Mesenchymal stem cell (in vitro differentiated cells and primary cell): ENCODE data around the gene HOXD9. TPM values are rescaled to one million over a fixed set of nuclear protein-coding genes. Genes with fewer than 3 reads are reported as not detected.

Source experiments
- DNase-seq: peaks from one replicate; pipeline ENCODE4 v3.0.0-alpha.2; 2013
- H2AFZ ChIP-seq: one replicate; pipeline ENCODE4 v1.6.1; 2013; ENCODE audit warnings: low read depth, mild to moderate bottlenecking, control low read depth, inconsistent platforms, low read length, moderate library complexity
- H2AK5ac ChIP-seq: 2 replicates; pipeline ENCODE4 v1.6.1; 2013; ENCODE audit warnings: low read length, moderate library complexity, mild to moderate bottlenecking, inconsistent platforms; ENCODE audit not compliant: severe bottlenecking
- H2BK120ac ChIP-seq: one replicate; pipeline ENCODE4 v1.6.1; 2013; ENCODE audit warnings: low read depth, mild to moderate bottlenecking, inconsistent platforms, low read length, moderate library complexity
- H2BK12ac ChIP-seq, 2 experiments: one replicate each; pipeline ENCODE4 v1.6.1; 2013; ENCODE audit warnings: inconsistent platforms in 2 of 2, low read length in 2 of 2, mild to moderate bottlenecking in 2 of 2, moderate library complexity in 2 of 2, control low read depth in 1 of 2
- H2BK15ac ChIP-seq: one replicate; pipeline ENCODE4 v1.6.1; 2013; ENCODE audit warnings: mild to moderate bottlenecking, low read depth, inconsistent platforms; ENCODE audit not compliant: poor library complexity, severe bottlenecking
- H2BK5ac ChIP-seq: 2 replicates; pipeline ENCODE4 v1.6.1; 2013; ENCODE audit warnings: low read depth, mild to moderate bottlenecking, low read length, control low read depth, inconsistent platforms; ENCODE audit not compliant: poor library complexity, severe bottlenecking
- H3K14ac ChIP-seq, 2 experiments: one replicate each; pipeline ENCODE4 v1.6.1; 2013; ENCODE audit warnings: inconsistent platforms in 2 of 2, low read length in 2 of 2, control low read depth in 1 of 2, mild to moderate bottlenecking in 1 of 2, moderate library complexity in 1 of 2
- H3K18ac ChIP-seq, 2 experiments: one replicate each; pipeline ENCODE4 v1.6.1; 2013; ENCODE audit warnings: inconsistent platforms in 2 of 2, low read length in 2 of 2, control low read depth in 1 of 2, low read depth in 1 of 2, mild to moderate bottlenecking in 1 of 2
- H3K23ac ChIP-seq, 2 experiments: one replicate each; pipeline ENCODE4 v1.6.1; 2013; ENCODE audit warnings: inconsistent platforms in 2 of 2, low read length in 2 of 2, mild to moderate bottlenecking in 2 of 2, moderate library complexity in 2 of 2, control low read depth in 1 of 2
- H3K27ac ChIP-seq: 2 replicates; pipeline ENCODE4 v1.5.1; 2013; ENCODE audit warnings: mild to moderate bottlenecking, moderate library complexity, low read length, control low read depth, inconsistent platforms; ENCODE audit not compliant: poor library complexity, severe bottlenecking
- H3K27me3 ChIP-seq, 2 experiments: 2 replicates each; pipeline versions ENCODE4 v1.6.1 to v1.7.0; 2013; ENCODE audit warnings: low read length in 2 of 2, mild to moderate bottlenecking in 2 of 2, moderate library complexity in 2 of 2, control low read depth in 1 of 2, inconsistent platforms in 1 of 2; ENCODE audit not compliant: control insufficient read depth in 1 of 2, insufficient read depth in 1 of 2
- H3K36me3 ChIP-seq, 2 experiments: 2 replicates each; pipeline versions ENCODE4 v1.6.1 to v1.7.0; 2013; ENCODE audit warnings: low read length in 2 of 2, control low read depth in 1 of 2, inconsistent platforms in 1 of 2, low read depth in 1 of 2, mild to moderate bottlenecking in 1 of 2; ENCODE audit not compliant: insufficient read depth in 2 of 2, control insufficient read depth in 1 of 2
- H3K4ac ChIP-seq, 2 experiments: one replicate each; pipeline ENCODE4 v1.6.1; 2013; ENCODE audit warnings: inconsistent platforms in 2 of 2, low read length in 2 of 2, mild to moderate bottlenecking in 2 of 2, moderate library complexity in 2 of 2, control low read depth in 1 of 2, low read depth in 1 of 2
- H3K4me1 ChIP-seq: 2 replicates; pipeline ENCODE4 v1.6.1; 2013; ENCODE audit warnings: low read depth, low read length, control low read depth; ENCODE audit not compliant: control insufficient read depth, insufficient read depth
- H3K4me2 ChIP-seq: 2 replicates; pipeline ENCODE4 v1.6.1; 2013; ENCODE audit warnings: low read length, mild to moderate bottlenecking, inconsistent platforms; ENCODE audit not compliant: poor library complexity, severe bottlenecking
- H3K4me3 ChIP-seq, 2 experiments: 2 replicates each; pipeline versions ENCODE4 v1.5.1 to v1.7.0; 2013; ENCODE audit warnings: low read length in 2 of 2, mild to moderate bottlenecking in 2 of 2, control low read depth in 1 of 2, low read depth in 1 of 2; ENCODE audit not compliant: insufficient read depth in 1 of 2
- H3K79me1 ChIP-seq: replicated peaks from 2 replicates; pipeline ENCODE4 v1.6.1; 2013; ENCODE audit warnings: mild to moderate bottlenecking, control low read depth, low read length, inconsistent platforms; ENCODE audit not compliant: poor library complexity, severe bottlenecking
- H3K9ac ChIP-seq: 2 replicates; pipeline ENCODE4 v1.7.0; 2013; ENCODE audit warnings: mild to moderate bottlenecking, low read length, moderate library complexity
- H3K9me3 ChIP-seq: 2 replicates; pipeline ENCODE4 v1.7.0; 2013; ENCODE audit warnings: mild to moderate bottlenecking, low read length; ENCODE audit not compliant: control insufficient read depth
- H4K8ac ChIP-seq: one replicate; pipeline ENCODE4 v1.6.1; 2013; ENCODE audit warnings: inconsistent platforms, mild to moderate bottlenecking, low read length, moderate library complexity
- H4K91ac ChIP-seq: one replicate; pipeline ENCODE4 v1.6.1; 2013; ENCODE audit warnings: mild to moderate bottlenecking, low read length, inconsistent platforms
- WGBS: methylation state at CpG from one replicate; pipeline ENCODE4 v1.1.7; 2013; ENCODE audit warnings: mixed read lengths; 5-methylcytosine and 5-hydroxymethylcytosine counted together
- polyA plus RNA-seq, 2 experiments: library from polyadenylated mRNA; stranded (reverse); fragments of 200-250 nt; gene quantifications; one replicate each; pipeline ENCODE4 v1.2.3, GENCODE V29; 2013

HOXD9 gene
- polyA plus RNA-seq (2013, experiment 1 of 2) = not detected
- polyA plus RNA-seq (2013, experiment 2 of 2) = not detected

- peak within 1 kb of the TSS; percentile 29 for H2AFZ ChIP-seq
- no peak for DNase-seq
Measured at GRCh38 chr2:176122683-176123410, at the start of gene HOXD9. HOXD9 (plus strand) TSS chr2:176122719; CDS start chr2:176122769, 50 bp downstream.

GRCh38 chr2:176072951-176073904 is 49.3 kb upstream of the HOXD9 start:
- H2BK5ac ChIP-seq = no peak overlapping the region
- 8% methylated on average over 29 of the region's 29 CpGs for WGBS
- H3K9ac ChIP-seq = no peak overlapping the region
- peaks cover 4% of the 10 kb centered on the region for H3K9me3 ChIP-seq
- H3K23ac ChIP-seq = no peak overlapping the region
- H2BK12ac ChIP-seq = no peak overlapping the region
- no peak overlapping the region for H3K14ac ChIP-seq
- no peak overlapping the region for H3K4ac ChIP-seq
- DNase-seq = no peak
- H2BK120ac ChIP-seq = no peak overlapping the region
- no peak overlapping the region for H4K91ac ChIP-seq
- no peak overlapping the region for H4K8ac ChIP-seq
- no peaks in the 10 kb centered on the region for H3K79me1 ChIP-seq
- H2AFZ ChIP-seq = no peak overlapping the region
- H2BK15ac ChIP-seq = no peak overlapping the region
- H3K4me1 ChIP-seq = peaks cover 7% of the 10 kb centered on the region
- H2AK5ac ChIP-seq = no peak overlapping the region
- H3K18ac ChIP-seq = no peak overlapping the region
- H3K36me3 ChIP-seq = no peaks in the 10 kb centered on the region
- H3K27ac ChIP-seq = no peak overlapping the region
- no peak overlapping the region for H3K4me3 ChIP-seq
- peaks cover 91 to 99% of the 10 kb centered on the region in 2 experiments for H3K27me3 ChIP-seq
- H3K4me2 ChIP-seq = no peak overlapping the region

More at GRCh38 chr2:176122683-176123410, at the start of gene HOXD9:
- Histone ChIP-seq H3K14ac (no peak within 1 kb of the TSS), H3K9ac (peak within 1 kb of the TSS; percentile 69), H4K8ac (no peak within 1 kb of the TSS), H3K4me2 (peak within 1 kb of the TSS; percentile 69), H3K9me3 (no peaks in the 10 kb centered on the region), H3K4me1 (peaks cover 18% of the 10 kb centered on the region), H3K27me3 (peaks cover 47 to 90% of the 10 kb centered on the region in 2 experiments), H2BK5ac (no peak within 1 kb of the TSS), H4K91ac (no peak within 1 kb of the TSS), H3K18ac (no peak within 1 kb of the TSS), H3K4ac (no peak within 1 kb of the TSS), H2BK15ac (no peak within 1 kb of the TSS), H2BK12ac (no peak within 1 kb of the TSS), H3K36me3 (no peaks in the 10 kb centered on the region), H2AK5ac (no peak within 1 kb of the TSS), H3K27ac (no peak within 1 kb of the TSS), H2BK120ac (no peak within 1 kb of the TSS), H3K79me1 (no peaks in the 10 kb centered on the region), H3K23ac (peak within 1 kb of the TSS in 1 of 2 experiments; percentile 46), H3K4me3 (peak within 1 kb of the TSS; percentile 49 to 84)
- under 1% methylated on average over 52 of the region's 84 CpGs for WGBS

GRCh38 chr2:176074919-176075425 is 47.5 kb upstream of the HOXD9 start:
- Histone ChIP-seq H2BK5ac (no peak overlapping the region), H2BK120ac (no peak overlapping the region), H3K4ac (no peak overlapping the region), H3K14ac (no peak overlapping the region), H3K36me3 (no peaks in the 10 kb centered on the region), H2BK15ac (no peak overlapping the region), H2BK12ac (no peak overlapping the region), H3K79me1 (no peaks in the 10 kb centered on the region), H3K27me3 (peaks cover 91 to 98% of the 10 kb centered on the region in 2 experiments), H3K9ac (no peak overlapping the region), H3K4me2 (no peak overlapping the region), H3K9me3 (peaks cover 4% of the 10 kb centered on the region), H3K27ac (no peak overlapping the region), H3K23ac (no peak overlapping the region), H4K91ac (no peak overlapping the region), H3K4me3 (no peak overlapping the region), H2AFZ (no peak overlapping the region), H3K18ac (no peak overlapping the region), H3K4me1 (peaks cover 10% of the 10 kb centered on the region), H2AK5ac (no peak overlapping the region), H4K8ac (no peak overlapping the region)
- DNase-seq = no peak
- 34% methylated on average over 6 of the region's 7 CpGs for WGBS

- Histone ChIP-seq H3K9ac (no peak overlapping the region), H4K91ac (no peak overlapping the region), H3K27me3 (peaks cover 88 to 95% of the 10 kb centered on the region in 2 experiments)
Measured at GRCh38 chr2:176075481-176075880, 47.0 kb upstream of the HOXD9 start.

More at GRCh38 chr2:176075481-176075880, 47.0 kb upstream of the HOXD9 start:
- DNase-seq = no peak
- H3K14ac ChIP-seq = no peak overlapping the region
- peaks cover 4% of the 10 kb centered on the region for H3K9me3 ChIP-seq
- H2AK5ac ChIP-seq = no peak overlapping the region
- no peak overlapping the region for H2BK15ac ChIP-seq
- no peak overlapping the region for H3K4me2 ChIP-seq
- no peak overlapping the region for H2BK5ac ChIP-seq
- H3K4me1 ChIP-seq = peaks cover 14% of the 10 kb centered on the region
- no peak overlapping the region for H3K18ac ChIP-seq
- 9% methylated on average over 12 of the region's 15 CpGs for WGBS
- H2AFZ ChIP-seq = no peak overlapping the region
- no peak overlapping the region for H3K4ac ChIP-seq
- no peak overlapping the region for H3K4me3 ChIP-seq
- no peak overlapping the region for H3K23ac ChIP-seq
- H2BK12ac ChIP-seq = no peak overlapping the region
- H3K36me3 ChIP-seq = no peaks in the 10 kb centered on the region
- H3K27ac ChIP-seq = no peak overlapping the region
- H2BK120ac ChIP-seq = no peak overlapping the region
- H4K8ac ChIP-seq = no peak overlapping the region
- H3K79me1 ChIP-seq = no peaks in the 10 kb centered on the region
